NCI-H2196 treated with DMSO at 0.1 percent for 48 hours (cell line): ENCODE data around the gene ZFYVE9.

ENCODE experiments used
- DNase-seq: peaks from one replicate; lab custom pipeline; 2025; ENCODE audit not compliant: unreplicated experiment; lab: John Stamatoyannopoulos, UW

The ZFYVE9 gene

DNA sequence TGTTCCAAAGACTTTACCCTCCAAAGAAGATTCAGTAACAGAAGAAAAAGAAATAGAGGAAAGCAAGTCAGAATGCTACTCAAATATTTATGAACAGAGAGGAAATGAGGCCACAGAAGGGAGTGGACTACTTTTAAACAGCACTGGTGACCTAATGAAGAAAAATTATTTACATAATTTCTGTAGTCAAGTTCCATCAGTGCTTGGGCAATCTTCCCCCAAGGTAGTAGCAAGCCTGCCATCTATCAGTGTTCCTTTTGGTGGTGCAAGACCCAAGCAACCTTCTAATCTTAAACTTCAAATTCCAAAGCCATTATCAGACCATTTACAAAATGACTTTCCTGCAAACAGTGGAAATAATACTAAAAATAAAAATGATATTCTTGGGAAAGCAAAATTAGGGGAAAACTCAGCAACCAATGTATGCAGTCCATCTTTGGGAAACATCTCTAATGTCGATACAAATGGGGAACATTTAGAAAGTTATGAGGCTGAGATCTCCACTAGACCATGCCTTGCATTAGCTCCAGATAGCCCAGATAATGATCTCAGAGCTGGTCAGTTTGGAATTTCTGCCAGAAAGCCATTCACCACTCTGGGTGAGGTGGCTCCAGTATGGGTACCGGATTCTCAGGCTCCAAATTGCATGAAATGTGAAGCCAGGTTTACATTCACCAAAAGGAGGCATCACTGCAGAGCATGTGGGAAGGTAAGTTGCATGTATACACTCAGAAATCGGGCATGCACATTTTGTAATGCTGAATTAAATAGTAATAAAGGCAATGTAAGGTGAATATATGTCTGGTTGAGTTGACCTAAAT is 97.2 kb downstream of the ZFYVE9 start:
- DNase-seq: no peak

DNA sequence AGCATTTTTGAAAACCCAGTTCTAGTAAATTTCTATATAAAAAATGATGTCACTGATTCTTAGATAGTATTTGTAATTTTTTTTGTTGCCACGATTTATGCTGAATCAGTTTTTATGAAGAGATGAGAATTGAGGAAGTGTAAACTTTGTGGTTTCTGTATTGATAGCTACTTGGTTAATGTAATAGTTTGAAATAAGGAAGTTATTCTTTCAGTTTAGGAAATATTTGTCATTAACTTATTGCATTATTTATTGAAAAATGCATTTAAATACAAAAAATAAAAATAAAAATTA is 97.8 kb downstream of the ZFYVE9 start:
- no peak for DNase-seq

DNA sequence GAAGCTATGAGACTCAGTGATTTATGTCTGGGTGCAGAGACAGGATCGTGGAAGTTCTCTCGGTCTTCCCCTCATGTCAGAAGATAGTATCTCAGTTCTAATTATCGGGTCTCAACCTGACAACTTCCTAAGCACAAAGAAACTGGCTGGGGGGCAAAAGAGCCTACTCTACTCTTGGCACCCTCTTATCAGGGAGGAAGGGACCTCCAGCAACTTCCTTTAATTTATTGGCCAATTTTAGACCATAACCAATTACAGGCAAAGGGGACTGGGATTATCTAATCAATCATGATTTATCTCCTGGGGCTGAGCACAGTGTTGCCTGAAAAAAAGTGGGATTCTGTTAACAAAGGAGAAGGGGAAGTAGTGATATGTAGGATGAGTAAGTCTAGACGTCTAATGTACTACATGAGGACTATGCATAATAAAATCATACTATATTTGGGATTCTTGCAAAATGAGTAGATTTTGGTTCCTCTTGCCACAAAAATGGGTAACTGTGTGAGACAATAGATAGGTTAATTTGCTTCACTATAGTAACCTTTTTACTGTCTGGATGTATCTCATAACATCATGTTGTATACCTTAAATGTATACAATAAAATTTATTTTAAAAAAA is 98.8 kb downstream of the ZFYVE9 start:
- no peak for DNase-seq

DNA sequence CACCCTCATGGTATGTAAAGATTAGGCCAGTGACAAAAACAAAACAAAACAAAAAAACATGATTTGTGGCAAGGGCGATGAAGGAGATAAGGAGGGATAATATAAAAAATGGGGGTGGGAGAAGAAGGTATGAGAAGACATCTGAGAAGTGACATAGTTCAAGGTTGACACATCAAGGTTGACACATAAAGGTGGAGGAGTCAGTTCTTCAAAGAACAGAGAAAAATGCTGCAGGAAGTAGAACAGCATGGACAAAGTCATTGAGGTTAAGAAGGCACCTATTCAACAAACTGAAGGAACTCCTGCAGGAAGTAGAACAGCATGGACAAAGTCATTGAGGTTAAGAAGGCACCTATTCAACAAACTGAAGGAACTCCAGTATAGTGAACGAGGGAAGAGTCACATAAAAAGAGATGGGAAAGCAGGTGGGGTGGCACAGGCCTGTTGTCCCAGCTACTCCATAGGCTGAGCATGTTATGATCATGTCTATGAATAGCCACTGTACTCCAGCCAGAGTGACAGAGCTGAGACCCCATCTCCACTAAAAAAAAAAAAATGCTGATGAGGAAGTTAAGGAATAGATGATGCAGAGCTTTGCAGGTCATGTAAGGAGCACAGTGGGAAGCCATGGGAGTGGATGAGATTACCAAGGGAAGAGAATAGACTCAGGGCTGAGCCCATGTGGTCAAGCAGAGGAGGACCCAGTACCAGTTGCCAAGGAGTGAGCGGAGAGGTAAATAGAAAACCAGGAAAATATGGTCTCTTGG is 101.5 kb downstream of the ZFYVE9 start:
- DNase-seq: no peak

DNA sequence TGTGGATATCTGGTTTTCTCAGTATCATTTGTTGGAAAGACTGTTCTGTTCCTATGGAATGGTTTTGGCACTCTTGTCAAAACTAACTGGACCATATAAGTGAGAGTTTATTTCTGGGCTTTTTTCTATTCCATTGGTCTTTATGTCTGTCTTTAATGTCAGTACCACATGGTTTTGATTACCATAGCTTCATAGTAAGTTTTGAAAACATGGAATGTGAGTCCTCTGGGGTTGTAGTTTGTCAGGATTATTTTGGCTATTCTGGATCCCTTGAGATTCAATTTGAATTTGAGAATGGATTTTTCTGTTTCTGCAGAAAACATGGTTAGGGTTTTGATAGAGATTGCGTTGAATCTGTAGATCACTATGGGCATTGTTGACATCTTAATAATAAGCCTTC is 107.9 kb downstream of the ZFYVE9 start:
- no peak for DNase-seq

DNA sequence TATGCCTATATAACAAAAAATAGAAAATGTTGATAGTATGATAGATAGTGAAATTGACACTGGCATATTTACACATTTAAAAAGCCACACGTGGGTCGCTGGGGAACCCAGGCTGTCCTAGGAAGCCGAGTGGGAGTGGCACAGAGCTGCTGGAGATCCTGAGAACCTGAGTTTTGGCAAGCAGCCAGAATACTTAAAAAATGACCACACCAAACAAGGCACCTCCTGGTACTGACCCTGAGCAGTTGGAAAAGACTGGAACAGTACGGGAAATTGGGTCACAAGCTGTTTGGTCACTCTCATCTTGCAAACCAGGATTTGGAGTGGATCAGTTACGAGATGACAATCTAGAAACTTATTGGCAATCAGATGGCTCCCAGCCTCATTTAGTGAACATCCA is 111.5 kb downstream of the ZFYVE9 start:
- no peak for DNase-seq

DNA sequence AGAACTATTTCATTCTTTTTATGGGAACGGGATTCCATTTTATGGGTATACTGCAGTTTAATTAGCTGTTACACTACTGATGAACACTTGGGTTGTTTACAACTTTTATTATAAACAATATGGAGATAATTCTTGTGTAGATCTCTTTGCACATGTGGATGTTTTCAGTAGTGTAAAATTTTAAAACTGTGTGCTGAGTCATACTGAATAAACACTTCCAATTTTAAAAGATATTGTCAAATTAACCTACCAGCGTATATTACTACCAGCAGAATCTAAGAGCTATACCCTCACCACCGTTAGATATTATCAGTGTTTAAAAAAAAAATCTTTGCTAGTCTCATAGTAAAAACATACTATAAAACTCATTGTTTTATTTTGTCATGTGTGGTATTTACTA is 118.0 kb downstream of the ZFYVE9 start:
- no peak for DNase-seq

DNA sequence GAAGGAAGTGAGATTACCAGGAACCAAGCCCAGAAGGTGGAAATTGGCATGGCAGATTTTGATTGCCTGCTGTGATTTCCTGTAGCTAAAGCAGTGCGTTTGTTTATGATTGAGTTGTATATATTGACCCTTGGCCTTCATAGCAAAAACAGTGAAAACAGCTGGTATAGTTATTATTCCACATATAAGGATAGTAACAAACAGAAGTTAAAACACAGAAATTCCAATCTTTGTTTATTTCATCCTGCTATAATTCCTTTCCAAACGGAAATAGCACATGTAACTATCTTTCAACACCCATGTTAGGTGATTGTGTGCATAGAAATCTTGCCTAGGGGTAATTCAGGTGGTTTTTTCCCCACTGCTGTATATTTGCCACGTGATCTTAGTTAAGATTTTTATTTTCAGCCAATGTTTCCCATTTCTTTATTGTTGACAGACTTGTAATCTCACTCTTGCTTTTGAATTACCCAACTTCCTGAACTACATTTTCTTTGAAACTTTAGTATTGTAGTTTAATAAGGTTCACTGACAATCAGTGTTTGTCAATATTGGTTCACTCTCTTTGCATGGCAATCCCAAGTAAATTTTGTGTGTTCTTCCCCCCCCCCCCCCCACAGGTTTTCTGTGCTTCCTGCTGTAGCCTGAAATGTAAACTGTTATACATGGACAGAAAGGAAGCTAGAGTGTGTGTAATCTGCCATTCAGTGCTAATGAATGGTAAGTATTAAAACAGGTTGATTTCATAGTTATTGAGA is 121.4 kb downstream of the ZFYVE9 start:
- DNase-seq: no peak

DNA sequence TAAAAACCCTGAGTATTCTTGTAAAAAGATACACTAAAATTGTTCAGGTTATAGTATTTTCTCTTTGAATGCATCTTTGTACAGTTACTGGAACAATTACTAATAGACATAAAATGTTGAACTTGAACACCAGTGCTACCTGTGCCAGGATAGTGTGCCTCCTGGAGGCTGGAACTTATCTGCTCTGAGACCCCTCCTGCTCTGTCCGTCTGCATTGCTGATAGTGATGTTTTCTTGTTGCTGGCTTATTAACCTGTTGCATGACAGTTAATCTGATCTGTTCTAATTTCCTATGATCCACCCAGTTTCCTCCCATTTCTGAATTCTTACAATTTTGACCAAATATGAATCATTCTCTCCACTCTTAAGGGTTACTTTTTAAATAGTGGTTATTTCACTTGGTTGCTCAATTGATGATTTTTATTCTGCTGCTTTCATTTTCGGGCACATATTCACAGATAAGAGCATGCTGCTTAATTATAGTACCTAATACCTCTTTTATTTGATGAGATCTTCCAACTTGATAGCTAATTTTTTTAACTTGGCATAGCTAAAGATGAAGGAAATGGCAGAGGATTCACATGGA is 122.7 kb downstream of the ZFYVE9 start:
- DNase-seq: no peak

DNA sequence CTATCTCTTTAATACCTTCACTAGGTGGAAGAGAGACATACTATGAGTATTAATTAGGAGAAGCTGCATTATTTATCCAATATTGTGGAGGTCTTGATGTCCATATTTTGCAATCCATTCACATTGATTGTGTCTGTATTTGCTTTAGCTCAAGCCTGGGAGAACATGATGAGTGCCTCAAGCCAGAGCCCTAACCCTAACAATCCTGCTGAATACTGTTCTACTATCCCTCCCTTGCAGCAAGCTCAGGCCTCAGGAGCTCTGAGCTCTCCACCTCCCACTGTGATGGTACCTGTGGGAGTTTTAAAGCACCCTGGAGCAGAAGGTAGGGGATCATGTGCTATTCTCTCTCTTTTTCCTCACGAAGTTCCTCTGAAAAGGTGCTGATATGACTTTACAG is 124.6 kb downstream of the ZFYVE9 start:
- no peak for DNase-seq

DNA sequence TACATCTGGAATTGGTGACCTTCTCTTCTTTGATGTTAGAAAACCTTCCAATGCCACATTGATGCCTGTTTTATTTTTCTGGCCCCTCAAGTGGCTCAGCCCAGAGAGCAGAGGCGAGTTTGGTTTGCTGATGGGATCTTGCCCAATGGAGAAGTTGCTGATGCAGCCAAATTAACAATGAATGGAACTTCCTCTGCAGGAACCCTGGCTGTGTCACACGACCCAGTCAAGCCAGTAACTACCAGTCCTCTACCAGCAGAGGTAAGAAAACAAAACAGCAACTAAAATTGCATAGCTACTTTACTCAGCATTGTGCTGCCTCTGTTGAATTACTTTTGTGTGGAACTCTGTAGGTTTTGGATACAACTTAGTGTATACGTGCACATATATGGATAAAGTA is 126.5 kb downstream of the ZFYVE9 start:
- no peak for DNase-seq

DNA sequence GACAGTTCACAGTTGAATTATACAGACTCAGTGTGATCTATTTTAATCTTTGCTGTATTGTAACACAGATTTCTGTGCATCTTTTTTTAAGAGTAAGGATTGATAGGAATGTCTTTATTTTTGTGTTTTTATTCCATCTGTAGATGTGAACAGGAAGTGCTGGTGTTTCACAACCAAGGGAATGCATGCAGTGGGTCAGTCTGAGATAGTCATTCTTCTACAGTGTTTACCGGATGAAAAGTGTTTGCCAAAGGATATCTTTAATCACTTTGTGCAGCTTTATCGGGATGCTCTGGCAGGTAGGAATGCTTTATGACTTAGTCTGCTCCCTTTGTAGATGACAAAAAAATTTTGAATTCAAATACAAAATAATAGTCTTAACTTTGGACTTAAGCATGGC is 139.6 kb downstream of the ZFYVE9 start:
- DNase-seq: no peak

DNA sequence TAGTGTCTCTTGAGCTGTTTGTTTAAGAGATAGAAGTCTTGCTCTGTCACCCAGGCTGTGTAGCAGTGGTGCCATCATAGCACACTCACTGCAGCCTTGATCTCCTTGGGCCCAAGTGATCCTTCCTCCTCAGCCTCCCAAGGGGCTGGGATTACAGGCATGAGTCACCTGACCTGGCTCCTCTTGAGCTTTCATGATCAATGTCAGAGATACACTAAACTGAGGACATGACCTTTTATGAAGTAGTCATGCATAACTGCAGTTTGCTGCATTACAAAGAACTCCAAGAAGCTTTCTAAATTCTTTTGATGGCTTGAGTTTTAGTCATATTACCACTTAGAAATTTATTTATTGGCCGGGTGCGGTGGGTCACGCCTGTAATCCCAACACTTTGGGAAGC is 146.4 kb downstream of the ZFYVE9 start:
- no peak for DNase-seq

DNA sequence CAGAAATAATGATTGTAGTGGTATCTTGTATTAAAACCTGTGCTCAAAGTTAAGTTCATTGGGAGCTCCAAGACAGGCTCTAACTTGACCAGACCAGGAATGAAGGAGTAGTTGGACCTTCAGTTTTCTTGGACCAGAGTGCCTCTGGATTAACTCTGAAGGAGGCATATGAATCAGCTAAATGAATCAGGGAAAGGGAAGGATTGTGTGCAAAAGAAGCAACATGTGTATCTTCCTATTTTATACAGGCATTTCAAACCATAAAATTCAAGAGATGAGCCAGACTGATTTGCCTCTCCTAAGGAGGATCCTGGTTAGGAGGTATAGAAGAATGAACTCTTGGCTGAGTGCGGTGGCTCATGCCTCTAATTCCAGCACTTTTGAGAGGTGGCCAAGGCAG is 152.7 kb downstream of the ZFYVE9 start:
- DNase-seq: no peak

DNA sequence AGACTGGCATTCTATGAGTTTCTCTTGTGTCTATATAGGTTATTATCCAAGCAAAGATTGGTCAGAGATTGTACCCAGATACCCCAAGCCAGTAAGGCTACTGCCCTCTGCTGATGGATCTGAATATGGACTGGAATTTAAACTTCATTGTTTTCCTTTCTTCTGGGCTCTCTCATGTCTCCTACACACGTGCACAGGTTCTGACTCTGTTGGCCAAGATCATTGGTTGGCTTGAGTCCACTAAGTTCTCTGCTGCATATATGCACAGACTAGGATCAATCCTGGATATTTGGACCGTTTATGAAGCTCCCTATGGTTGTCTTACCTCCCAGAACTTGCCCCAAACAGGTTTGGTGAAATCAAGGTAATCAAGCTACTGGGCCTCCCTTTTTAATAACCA is 154.5 kb downstream of the ZFYVE9 start:
- DNase-seq: peak; percentile 29

DNA sequence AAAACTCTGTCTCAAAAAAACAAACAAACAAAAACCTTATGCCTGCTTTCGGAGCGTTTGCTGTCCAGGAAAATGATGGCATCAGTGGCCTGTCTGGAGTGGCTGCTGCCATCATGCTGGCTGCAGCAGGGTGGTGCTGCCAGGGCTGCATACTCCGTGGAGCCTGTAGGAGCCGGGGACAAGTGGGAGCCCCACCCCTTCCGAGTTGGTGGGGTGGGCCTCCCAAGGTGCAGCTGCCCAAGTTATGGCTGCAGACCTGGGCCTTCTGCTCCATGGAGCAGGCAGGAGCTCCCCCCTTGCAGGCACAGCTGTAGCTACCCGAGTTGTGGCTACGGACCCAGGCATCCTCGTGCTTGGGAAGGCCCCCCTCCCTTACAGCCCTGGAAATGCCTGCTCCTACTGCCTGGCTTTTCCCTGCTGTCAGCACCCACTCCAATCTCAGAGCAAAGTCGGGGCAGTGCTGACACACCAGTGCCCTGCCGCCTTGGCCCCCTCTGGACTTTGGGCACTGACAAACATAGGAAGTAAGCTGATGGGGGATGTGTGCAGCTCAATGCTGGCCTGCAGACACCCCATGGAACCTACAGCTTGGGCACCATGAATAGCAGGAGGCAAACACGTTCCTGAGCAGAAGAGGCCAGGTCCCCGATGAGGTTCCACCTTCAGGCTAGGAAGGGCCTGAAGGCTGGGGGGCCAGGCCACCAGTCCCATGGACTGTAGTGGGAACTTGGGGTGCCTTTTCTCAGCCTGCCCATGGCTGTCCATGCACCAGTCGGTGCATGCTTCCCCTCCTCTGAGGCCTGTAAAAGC is 163.7 kb downstream of the ZFYVE9 start:
- DNase-seq: no peak

DNA sequence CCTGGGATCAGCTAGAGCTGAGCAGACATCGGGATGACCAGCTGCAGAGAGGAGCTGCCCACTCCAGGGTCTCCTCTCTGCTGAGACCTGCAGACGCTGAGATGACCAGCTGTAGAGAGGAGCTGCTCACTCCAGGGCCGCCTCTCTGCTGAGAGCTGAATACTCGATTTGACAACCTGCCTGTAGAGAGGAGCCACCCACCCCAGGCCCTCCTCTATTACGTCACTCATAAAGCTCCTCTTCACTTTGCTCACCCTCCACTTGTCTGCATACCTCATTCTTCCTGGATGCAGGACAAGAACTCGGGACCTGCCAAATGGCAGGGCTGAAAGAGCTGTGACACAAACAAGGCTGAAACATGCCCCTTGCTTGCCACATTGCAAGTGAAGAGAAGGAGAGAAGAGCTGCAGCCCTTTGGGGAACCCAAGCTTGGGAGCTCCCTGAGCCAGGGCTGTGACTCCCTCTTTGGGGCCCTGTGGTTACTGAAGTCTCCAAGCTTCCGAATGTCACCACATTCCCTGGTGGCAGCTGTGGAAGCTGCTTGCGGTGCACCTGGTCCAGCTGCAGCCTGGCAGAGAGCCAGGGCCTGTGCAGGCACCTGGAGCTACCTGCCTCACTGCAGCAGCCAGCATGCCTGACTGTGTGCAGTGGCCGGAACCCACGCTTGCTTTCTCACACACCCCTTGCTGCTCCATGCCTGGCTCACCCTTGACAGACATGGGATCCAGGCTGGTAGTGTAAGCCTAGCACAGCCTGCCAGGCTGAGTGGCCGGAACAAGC is 164.5 kb downstream of the ZFYVE9 start:
- peak; percentile 3 for DNase-seq

DNA sequence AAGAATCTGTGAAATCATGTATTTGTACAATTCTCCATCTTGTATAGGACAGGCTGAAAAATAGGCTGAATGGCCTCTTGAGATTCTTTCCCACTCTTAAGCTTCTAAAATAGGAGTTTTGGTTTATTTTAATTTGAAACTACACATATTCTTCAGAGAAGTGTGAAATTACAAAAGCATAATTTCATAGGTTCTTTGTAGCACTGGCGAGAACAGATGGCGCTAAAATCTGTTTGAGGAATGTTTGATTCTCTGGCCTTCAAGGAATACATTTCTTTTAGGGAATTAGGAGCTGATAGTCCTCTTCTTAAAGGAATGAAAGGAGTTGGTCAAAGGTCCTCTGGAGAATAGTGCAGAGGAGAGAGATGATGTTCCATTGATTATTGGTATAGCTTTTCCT is 179.2 kb downstream of the ZFYVE9 start:
- no peak for DNase-seq

DNA sequence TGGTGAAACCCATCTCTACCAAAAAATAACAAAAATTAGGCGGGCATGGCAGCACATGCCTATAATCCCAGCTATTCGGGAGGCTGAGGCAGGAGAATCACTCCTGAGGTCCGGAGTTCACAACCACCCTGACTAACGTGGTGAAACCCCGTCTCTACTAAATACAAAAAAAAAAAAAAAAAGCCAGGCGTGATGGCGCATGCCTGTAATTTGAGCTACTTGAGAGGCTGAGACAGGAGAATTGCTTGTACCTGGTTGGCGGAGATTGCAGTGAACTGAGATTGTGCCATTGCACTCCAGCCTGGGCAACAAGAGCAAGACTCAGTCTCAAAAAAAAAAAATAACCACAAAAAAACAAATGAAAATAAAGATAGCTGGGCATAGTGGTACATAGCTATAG is 181.8 kb downstream of the ZFYVE9 start:
- no peak for DNase-seq

DNA sequence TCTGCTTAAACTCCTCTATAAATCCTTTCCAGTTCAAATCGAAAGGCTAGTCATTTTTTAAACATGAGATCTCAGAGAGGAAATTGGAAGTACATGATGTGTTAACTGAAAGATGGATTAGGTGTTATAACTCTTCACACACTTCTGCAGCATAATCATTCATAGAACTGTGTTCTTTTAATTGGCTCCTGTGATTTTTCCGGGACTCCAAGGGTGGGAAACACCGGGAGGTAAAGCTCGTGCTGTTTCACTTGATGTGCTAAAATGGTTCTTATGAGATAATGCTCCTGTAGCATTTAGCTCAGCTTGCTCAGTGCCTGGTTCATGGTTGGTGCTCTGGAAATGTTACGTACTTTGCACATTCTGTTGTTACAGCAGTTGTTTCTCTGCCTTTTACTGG is 183.9 kb downstream of the ZFYVE9 start:
- DNase-seq: no peak
